H1 (cell line): ENCODE results near the gene CAPN11. TPM values are rescaled to one million over a fixed set of nuclear protein-coding genes. Genes with fewer than 3 reads are reported as not detected.
"Not testable (repeated sequence)": the region's sequence is repeated elsewhere in the genome, so short reads cannot be mapped to it uniquely, and the experiment has no call there.

Source experiments
- CTCF ChIA-PET: fragments of 300-600 bp; sonication (Branson Sonifier 250); formaldehyde crosslinking; loops from one replicate; lab custom pipeline; 2021; ENCODE audit not compliant: partially characterized antibody; lab: Charles Lee
- POLR2A ChIA-PET: fragments of 300-600 bp; sonication (Branson Sonifier 250); formaldehyde crosslinking; loops from one replicate; lab custom pipeline; 2021; ENCODE audit warnings: inconsistent platforms; ENCODE audit not compliant: partially characterized antibody; lab: Charles Lee
- DNase-seq, 2 experiments: peaks; one replicate each; pipeline versions ENCODE4 v3.0.0 to v3.0.0-alpha.2; 2010 to 2022; ENCODE audit warnings: low spot score in 2 of 2, low read depth in 1 of 2, mixed read lengths in 1 of 2
- FAIRE-seq: peaks from 2 replicates; lab custom pipeline; 2011; peaks lifted over from hg19 to GRCh38; lab: Jason Lieb, UNC
- H2AFZ ChIP-seq: 2 replicates; pipeline ENCODE4 v1.8.1; 2012; ENCODE audit warnings: low read length, inconsistent platforms
- H2AK5ac ChIP-seq: 2 replicates; pipeline ENCODE4 v1.6.1; 2013; ENCODE audit warnings: low read depth, low read length
- H2BK120ac ChIP-seq: replicated peaks from 2 replicates; pipeline ENCODE3; 2013; ENCODE audit warnings: low read depth, low read length, inconsistent platforms
- H2BK12ac ChIP-seq: 2 replicates; pipeline ENCODE4 v1.6.1; 2013; ENCODE audit warnings: low read depth, low read length
- H2BK15ac ChIP-seq: 2 replicates; pipeline ENCODE4 v1.6.1; 2013; ENCODE audit warnings: low read length
- H2BK20ac ChIP-seq: 2 replicates; pipeline ENCODE4 v1.6.1; 2013; ENCODE audit warnings: low read length
- H2BK5ac ChIP-seq: 2 replicates; pipeline ENCODE4 v1.6.1; 2013; ENCODE audit warnings: low read depth, low read length
- H3K14ac ChIP-seq: 2 replicates; pipeline ENCODE4 v1.6.1; 2013; ENCODE audit warnings: inconsistent platforms; ENCODE audit not compliant: insufficient read length
- H3K18ac ChIP-seq: 2 replicates; pipeline ENCODE4 v1.6.1; 2013; ENCODE audit warnings: low read length; ENCODE audit errors: extremely low read depth
- H3K23ac ChIP-seq: 2 replicates; pipeline ENCODE4 v1.6.1; 2013; ENCODE audit warnings: inconsistent platforms; ENCODE audit not compliant: insufficient read length
- H3K23me2 ChIP-seq: 2 replicates; pipeline ENCODE4 v1.6.1; 2013; ENCODE audit warnings: low read depth, low read length
- H3K27ac ChIP-seq: 2 replicates; pipeline ENCODE4 v1.6.1; 2011; ENCODE audit warnings: low read depth, low read length, inconsistent platforms
- H3K27me3 ChIP-seq, 4 experiments: replicated peaks in 1 of 4; 1 replicate in 1 of 4; 2 replicates in 3 of 4; pipeline versions ENCODE4 v1.6.1 to v1.8.1; 2011 to 2013; ENCODE audit warnings: low read length in 3 of 4, mild to moderate bottlenecking in 3 of 4, inconsistent platforms in 2 of 4, mixed read lengths in 2 of 4, moderate library complexity in 1 of 4; ENCODE audit not compliant: control insufficient read depth in 3 of 4, insufficient read depth in 3 of 4; ENCODE audit errors: extremely low read depth in 1 of 4
- H3K36me3 ChIP-seq, 4 experiments: 2 replicates each; pipeline versions ENCODE4 v1.6.1 to v1.8.1; 2011 to 2013; ENCODE audit warnings: mild to moderate bottlenecking in 4 of 4, low read length in 3 of 4, moderate library complexity in 2 of 4, control low read depth in 1 of 4, inconsistent platforms in 1 of 4; ENCODE audit not compliant: insufficient read depth in 4 of 4, control insufficient read depth in 2 of 4
- H3K4ac ChIP-seq: replicated peaks from 2 replicates; pipeline ENCODE3; 2013; ENCODE audit warnings: low read length, low read depth, mixed read lengths, inconsistent platforms; ENCODE audit not compliant: insufficient read length
- H3K4me1 ChIP-seq, 4 experiments: replicated peaks in 1 of 4; 1 replicate in 1 of 4; 2 replicates in 3 of 4; pipeline versions ENCODE4 v1.6.1 to v1.8.1; 2011 to 2013; ENCODE audit warnings: low read length in 3 of 4, inconsistent platforms in 2 of 4, mixed read lengths in 1 of 4; ENCODE audit not compliant: insufficient read depth in 4 of 4, control insufficient read depth in 3 of 4
- H3K4me2 ChIP-seq, 2 experiments: 2 replicates each; pipeline versions ENCODE4 v1.6.1 to v1.8.1; 2011 to 2013; ENCODE audit warnings: low read depth in 2 of 2, low read length in 2 of 2, control low read depth in 1 of 2, inconsistent platforms in 1 of 2, mild to moderate bottlenecking in 1 of 2; ENCODE audit not compliant: insufficient read depth in 1 of 2
- H3K4me3 ChIP-seq, 4 experiments: fragments of 200-600, 300-600 bp in 1 of 4; sonication (generic), shearing (Covaris generic), sonication (Bioruptor Twin) in 1 of 4; 2 replicates each; pipeline versions ENCODE4 v1.5.1 to v1.8.1; 2011 to 2016; ENCODE audit warnings: low read length in 4 of 4, low read depth in 3 of 4, control low read depth in 2 of 4, inconsistent platforms in 2 of 4, mild to moderate bottlenecking in 2 of 4, mixed read lengths in 1 of 4, moderate library complexity in 1 of 4; ENCODE audit not compliant: insufficient read depth in 2 of 4; ENCODE audit errors: extremely low read depth in 1 of 4
- H3K56ac ChIP-seq: replicated peaks from 2 replicates; pipeline ENCODE3; 2013; ENCODE audit warnings: low read depth, mild to moderate bottlenecking, mixed read lengths, low read length, inconsistent platforms; ENCODE audit not compliant: insufficient read length
- H3K79me1 ChIP-seq: 2 replicates; pipeline ENCODE4 v1.6.1; 2013; ENCODE audit warnings: low read depth, low read length, control low read depth
- H3K79me2 ChIP-seq, 2 experiments: 2 replicates each; pipeline versions ENCODE4 v1.6.1 to v1.8.1; 2012 to 2013; ENCODE audit warnings: low read length in 2 of 2, mild to moderate bottlenecking in 2 of 2, inconsistent platforms in 1 of 2; ENCODE audit not compliant: insufficient read depth in 2 of 2, control insufficient read depth in 1 of 2
- H3K9ac ChIP-seq, 4 experiments: replicated peaks in 1 of 4; 1 replicate in 1 of 4; 2 replicates in 3 of 4; pipeline versions ENCODE4 v1.6.1 to v1.8.1; 2011 to 2013; ENCODE audit warnings: low read depth in 3 of 4, low read length in 3 of 4, control low read depth in 2 of 4, mild to moderate bottlenecking in 2 of 4, moderate library complexity in 2 of 4, inconsistent platforms in 1 of 4; ENCODE audit errors: extremely low read depth in 1 of 4
- H3K9me3 ChIP-seq, 2 experiments: 2 replicates each; pipeline versions ENCODE4 v1.6.1 to v1.8.1; 2012 to 2013; ENCODE audit warnings: mild to moderate bottlenecking in 2 of 2, moderate library complexity in 2 of 2, control low read depth in 1 of 2, inconsistent platforms in 1 of 2, low read depth in 1 of 2, low read length in 1 of 2, mixed read lengths in 1 of 2; ENCODE audit not compliant: insufficient read depth in 2 of 2
- H4K20me1 ChIP-seq, 2 experiments: replicated peaks in 1 of 2; 2 replicates each; pipeline versions ENCODE3 to v1.8.1; 2011 to 2013; ENCODE audit warnings: inconsistent platforms in 2 of 2, low read length in 2 of 2, mild to moderate bottlenecking in 1 of 2; ENCODE audit not compliant: insufficient read depth in 2 of 2, control insufficient read depth in 1 of 2
- H4K5ac ChIP-seq: 2 replicates; pipeline ENCODE4 v1.6.1; 2013; ENCODE audit warnings: low read length, low read depth, mixed read lengths, inconsistent platforms; ENCODE audit not compliant: insufficient read length
- H4K8ac ChIP-seq: 2 replicates; pipeline ENCODE4 v1.8.0; 2013; ENCODE audit warnings: mild to moderate bottlenecking, moderate library complexity, low read length, inconsistent platforms; ENCODE audit not compliant: insufficient read depth; ENCODE audit errors: extremely low read depth
- H4K91ac ChIP-seq: replicated peaks from 2 replicates; pipeline ENCODE3; 2013; ENCODE audit warnings: low read length, mixed read lengths, inconsistent platforms; ENCODE audit not compliant: insufficient read length
- WGBS, 2 experiments: shearing (Covaris generic) in 1 of 2; methylation state at CpG; one replicate each; pipeline versions ENCODE4 v1.1.6 to v1.1.7; 2013 to 2015; ENCODE audit warnings: low lambda C conversion rate in 2 of 2, mixed read lengths in 2 of 2, inconsistent platforms in 1 of 2, low coverage in 1 of 2, missing lambda C conversion rate in 1 of 2; ENCODE audit not compliant: insufficient replicate concordance in 2 of 2, insufficient coverage in 1 of 2, insufficient read length in 1 of 2; ENCODE audit errors: extremely low coverage in 1 of 2, missing lambda C conversion rate in 1 of 2; 5-methylcytosine and 5-hydroxymethylcytosine counted together
- polyA plus RNA-seq, 7 experiments: library from polyadenylated mRNA; depleted of rRNA in 3 of 7; stranded (reverse) in 5 of 7; unstranded in 2 of 7; fragments of >200 nt in 5 of 7; fragments of 200-250 nt in 2 of 7; gene quantifications; 1 replicate in 5 of 7; 2 replicates in 1 of 7; 4 replicates in 1 of 7; pipeline versions ENCODE4 v1.2.1 to v1.2.3, GENCODE V29; 2011 to 2013; ENCODE audit warnings: missing spikeins in 2 of 7, mixed read lengths in 2 of 7
- total RNA-seq: library from RNA; stranded (reverse); fragmentation: NEBNext Ultra II Directional; extraction: Animal tissue kit (Norgen Biotek cat#: 25700); gene quantifications from 2 replicates; pipeline ENCODE4 v1.2.1, GENCODE V29; 2021

The CAPN11 gene
- total and polyA plus RNA-seq, 2 of the 8 experiments (the other 6 are each of a cell fraction or from before 2014, with no cell fraction given), result 0.95 to 0.97 TPM

- H2BK5ac ChIP-seq, H3K9me3 ChIP-seq, H3K4me3 ChIP-seq, H3K9ac ChIP-seq, H3K4ac ChIP-seq, H2AFZ ChIP-seq, H2BK15ac ChIP-seq, H3K23me2 ChIP-seq, H3K79me1 ChIP-seq, H3K14ac ChIP-seq, H4K20me1 ChIP-seq, H3K56ac ChIP-seq, H3K27me3 ChIP-seq, H4K5ac ChIP-seq, H2AK5ac ChIP-seq, FAIRE-seq, DNase-seq, H4K91ac ChIP-seq, H3K18ac ChIP-seq, H2BK20ac ChIP-seq, H4K8ac ChIP-seq, H3K4me2 ChIP-seq, H3K27ac ChIP-seq, H3K36me3 ChIP-seq, H3K4me1 ChIP-seq, H3K79me2 ChIP-seq, H3K23ac ChIP-seq, H2BK120ac ChIP-seq, H2BK12ac ChIP-seq: not testable (repeated sequence)
- WGBS, 2 experiments, result 81% methylated on average over 7 of the region's 7 CpGs; no CpG with 5 or more reads in 1 of the 2 experiments
- ChIA-PET CTCF (interaction anchor here (0.6 to 7.6 kb wide), 11 partner anchors 12 to 284 kb away, joined by 3 to 41 read pairs (median 3); no protein-coding TSS in a partner anchor), POLR2A (interaction anchor here (1.0 to 3.6 kb wide), 8 partner anchors 13 to 71 kb away, joined by 3 to 25 read pairs (median 8); partner anchors contain the start of genes HSP90AB1 and MYMX)
Observed at GRCh38 chr6:44185356-44185755, 26.7 kb downstream of the CAPN11 start.
